ENCODE data around the gene MYH14. TPM values are rescaled to one million over a fixed set of nuclear protein-coding genes. Genes with fewer than 3 reads are reported as not detected.

The MYH14 gene
- total RNA-seq, 6 donors from 2014 or later = 145 to 351 (median 208) TPM

- H3K27me3 ChIP-seq = no peaks in the 10 kb centered on the region
- H3K9me3 ChIP-seq = no peaks in the 10 kb centered on the region
- H3K27ac ChIP-seq = no peak overlapping the region
- DNase-seq (no peak), ATAC-seq (ENCODE audit: low FRiP score in 2 of 2) (no peak)
- H3K36me3 ChIP-seq = peaks cover 0 to 73% (median 35%) of the 10 kb centered on the region in 4 donors
- H3K4me3 ChIP-seq = no peak overlapping the region
- TF ChIP-seq EP300 (IDR thresholded peaks at IDR 0.05) (no peak), POLR2A (IDR thresholded peaks at IDR 0.05) (no peak), POLR2AphosphoS5 (IDR thresholded peaks at IDR 0.05) (no peak), CTCF (IDR thresholded peaks at IDR 0.05) (no peak)
- 76 to 82% methylated on average over 10 to 11 of the region's 11 CpGs for WGBS, 2 donors
- H3K4me1 ChIP-seq = no peaks in the 10 kb centered on the region
Measured at GRCh38 chr19:50292216-50292827, 88.9 kb downstream of the MYH14 start.

GRCh38 chr19:50293263-50294004 lies 90.0 kb downstream of the MYH14 start:
- no peaks in the 10 kb centered on the region for H3K4me1 ChIP-seq
- H3K4me3 ChIP-seq = no peak overlapping the region
- no peaks in the 10 kb centered on the region for H3K9me3 ChIP-seq
- no peaks in the 10 kb centered on the region for H3K27me3 ChIP-seq
- no peak overlapping the region for H3K27ac ChIP-seq
- 68 to 71% methylated on average over 10 to 14 of the region's 14 CpGs for WGBS, 2 donors
- DNase-seq (no peak), ATAC-seq (ENCODE audit: low FRiP score in 2 of 2) (no peak)
- no peak for TF ChIP-seq EP300 (IDR thresholded peaks at IDR 0.05)
- peaks cover 0 to 70% (median 29%) of the 10 kb centered on the region in 4 donors for H3K36me3 ChIP-seq

GRCh38 chr19:50300051-50300450 lies 96.6 kb downstream of the MYH14 start:
- ATAC-seq (ENCODE audit: low FRiP score in 2 of 2) = no peak
- WGBS, 2 donors = 52 to 61% methylated on average over 2 of the region's 2 CpGs

GRCh38 chr19:50300814-50301606 lies 97.6 kb downstream of the MYH14 start:
- ATAC-seq (ENCODE audit: low FRiP score in 2 of 2) = no peak

More at GRCh38 chr19:50300051-50300450, 96.6 kb downstream of the MYH14 start:
- TF ChIP-seq EP300 (IDR thresholded peaks at IDR 0.05) (no peak), CTCF (IDR thresholded peaks at IDR 0.05) (no peak), POLR2A (IDR thresholded peaks at IDR 0.05) (no peak), POLR2AphosphoS5 (IDR thresholded peaks at IDR 0.05) (no peak)
- no peaks in the 10 kb centered on the region for H3K27me3 ChIP-seq
- H3K27ac ChIP-seq = no peak overlapping the region
- H3K9me3 ChIP-seq = no peaks in the 10 kb centered on the region
- no peaks in the 10 kb centered on the region for H3K4me1 ChIP-seq
- no peak overlapping the region for H3K4me3 ChIP-seq
- no peak for DNase-seq
- H3K36me3 ChIP-seq = peaks cover 0 to 38% (median 16%) of the 10 kb centered on the region in 4 donors

More at GRCh38 chr19:50300814-50301606, 97.6 kb downstream of the MYH14 start:
- Histone ChIP-seq H3K27ac (no peak overlapping the region), H3K27me3 (no peaks in the 10 kb centered on the region), H3K9me3 (no peaks in the 10 kb centered on the region), H3K36me3 (peaks cover 0 to 44% (median 14%) of the 10 kb centered on the region in 4 donors), H3K4me1 (no peaks in the 10 kb centered on the region), H3K4me3 (no peak overlapping the region)
- no peak for DNase-seq
- TF ChIP-seq EP300 (IDR thresholded peaks at IDR 0.05) (no peak), POLR2AphosphoS5 (IDR thresholded peaks at IDR 0.05) (no peak), CTCF (IDR thresholded peaks at IDR 0.05) (no peak), POLR2A (IDR thresholded peaks at IDR 0.05) (no peak)
- 70 to 71% methylated on average over 10 of the region's 10 CpGs for WGBS, 2 donors
